Mesendoderm (in vitro differentiated cells): Measurements from ENCODE around the gene WDR86.

Source experiments
- DNase-seq: peaks from one replicate; pipeline ENCODE4 v3.0.0; 2013
- H2AK5ac ChIP-seq: 2 replicates; pipeline ENCODE4 v1.6.1; 2013; ENCODE audit warnings: low read length, inconsistent platforms
- H2BK120ac ChIP-seq: 2 replicates; pipeline ENCODE4 v1.6.1; 2013; ENCODE audit warnings: low read depth, mild to moderate bottlenecking, low read length, moderate library complexity, mixed read lengths
- H2BK15ac ChIP-seq: replicated peaks from 2 replicates; pipeline ENCODE4 v1.6.1; 2013; ENCODE audit warnings: low read depth, mild to moderate bottlenecking, moderate library complexity
- H2BK5ac ChIP-seq: 2 replicates; pipeline ENCODE4 v1.6.1; 2013; ENCODE audit warnings: low read length, inconsistent platforms
- H3K18ac ChIP-seq: 2 replicates; pipeline ENCODE4 v1.6.1; 2013; ENCODE audit warnings: mild to moderate bottlenecking, low read length, mixed read lengths
- H3K23ac ChIP-seq: one replicate; pipeline ENCODE4 v1.6.1; 2013; ENCODE audit warnings: low read length
- H3K27ac ChIP-seq: 2 replicates; pipeline ENCODE4 v1.5.1; 2013; ENCODE audit warnings: low read depth, mild to moderate bottlenecking, inconsistent platforms, low read length, moderate library complexity
- H3K27me3 ChIP-seq: 2 replicates; pipeline ENCODE4 v1.6.1; 2013; ENCODE audit warnings: low read length, control low read depth, mild to moderate bottlenecking, inconsistent platforms; ENCODE audit not compliant: insufficient read depth, poor library complexity
- H3K36me3 ChIP-seq: 2 replicates; pipeline ENCODE4 v1.6.1; 2013; ENCODE audit warnings: low read length, inconsistent platforms; ENCODE audit not compliant: control insufficient read depth, insufficient read depth
- H3K4ac ChIP-seq: one replicate; pipeline ENCODE4 v1.6.1; 2013; ENCODE audit warnings: low read depth, mild to moderate bottlenecking, low read length, moderate library complexity
- H3K4me1 ChIP-seq: 2 replicates; pipeline ENCODE4 v1.6.1; 2013; ENCODE audit warnings: low read depth, low read length, inconsistent platforms; ENCODE audit not compliant: control insufficient read depth
- H3K4me2 ChIP-seq: 2 replicates; pipeline ENCODE4 v1.6.1; 2013; ENCODE audit warnings: low read length
- H3K4me3 ChIP-seq: 2 replicates; pipeline ENCODE4 v1.5.1; 2013; ENCODE audit warnings: mild to moderate bottlenecking, low read length
- H3K56ac ChIP-seq: one replicate; pipeline ENCODE4 v1.6.1; 2013; ENCODE audit warnings: low read length
- H3K79me1 ChIP-seq: 2 replicates; pipeline ENCODE4 v1.6.1; 2013; ENCODE audit warnings: low read length, inconsistent platforms
- H3K79me2 ChIP-seq: 2 replicates; pipeline ENCODE4 v1.6.1; 2013; ENCODE audit warnings: mild to moderate bottlenecking, low read length; ENCODE audit not compliant: control insufficient read depth, insufficient read depth
- H3K9ac ChIP-seq: 2 replicates; pipeline ENCODE4 v1.6.1; 2013; ENCODE audit warnings: low read length, inconsistent platforms
- H4K5ac ChIP-seq: one replicate; pipeline ENCODE4 v1.6.1; 2013; ENCODE audit warnings: low read length
- H4K8ac ChIP-seq: one replicate; pipeline ENCODE4 v1.6.1; 2013; ENCODE audit warnings: low read depth, mild to moderate bottlenecking, control low read depth, low read length, moderate library complexity
- WGBS: extraction: QIAGEN DNeasy Blood & Tissue Kit; methylation state at CpG from one replicate; pipeline ENCODE4 v1.1.7; 2013; ENCODE audit warnings: low lambda C conversion rate, missing lambda C conversion rate; ENCODE audit not compliant: insufficient coverage; ENCODE audit errors: extremely low coverage; 5-methylcytosine and 5-hydroxymethylcytosine counted together

WDR86 gene

GRCh38 chr7:151435103-151435916 lies 25.5 kb upstream of the WDR86 start:
- H3K9ac ChIP-seq: no peak overlapping the region
- H4K8ac ChIP-seq: no peak overlapping the region
- peaks cover 2% of the 10 kb centered on the region for H3K4me1 ChIP-seq
- H2BK120ac ChIP-seq: no peak overlapping the region
- no peak overlapping the region for H4K5ac ChIP-seq
- H2AK5ac ChIP-seq: no peak overlapping the region
- no peak overlapping the region for H3K4me3 ChIP-seq
- no peak overlapping the region for H2BK15ac ChIP-seq
- H3K4me2 ChIP-seq: no peak overlapping the region
- no peak for DNase-seq
- no peak overlapping the region for H3K18ac ChIP-seq
- no peaks in the 10 kb centered on the region for H3K79me2 ChIP-seq
- H2BK5ac ChIP-seq: no peak overlapping the region
- H3K23ac ChIP-seq: no peak overlapping the region
- H3K79me1 ChIP-seq: no peaks in the 10 kb centered on the region
- WGBS: no CpG with 5 or more reads among the region's 20 CpGs
- no peak overlapping the region for H3K56ac ChIP-seq
- H3K4ac ChIP-seq: no peak overlapping the region
- H3K36me3 ChIP-seq: no peaks in the 10 kb centered on the region
- H3K27ac ChIP-seq: no peak overlapping the region
- H3K27me3 ChIP-seq: no peaks in the 10 kb centered on the region

- no peaks in the 10 kb centered on the region for H3K79me2 ChIP-seq
- H3K27ac ChIP-seq: no peak overlapping the region
- no peak overlapping the region for H3K4ac ChIP-seq
- H2AK5ac ChIP-seq: no peak overlapping the region
- H3K4me2 ChIP-seq: no peak overlapping the region
- no peak overlapping the region for H4K5ac ChIP-seq
- H3K36me3 ChIP-seq: no peaks in the 10 kb centered on the region
- H4K8ac ChIP-seq: no peak overlapping the region
- H2BK15ac ChIP-seq: no peak overlapping the region
- no peak overlapping the region for H3K4me3 ChIP-seq
- H3K4me1 ChIP-seq: peaks cover 4% of the 10 kb centered on the region
- H2BK5ac ChIP-seq: no peak overlapping the region
- no peak overlapping the region for H2BK120ac ChIP-seq
- H3K9ac ChIP-seq: no peak overlapping the region
- no peak overlapping the region for H3K56ac ChIP-seq
- no peaks in the 10 kb centered on the region for H3K27me3 ChIP-seq
- H3K79me1 ChIP-seq: no peaks in the 10 kb centered on the region
- no peak overlapping the region for H3K18ac ChIP-seq
- no peak overlapping the region for H3K23ac ChIP-seq
- WGBS: no CpG with 5 or more reads among the region's 4 CpGs
- DNase-seq: no peak
Observed at GRCh38 chr7:151434549-151434948, 24.7 kb upstream of the WDR86 start.

- no peak overlapping the region for H2BK15ac ChIP-seq
- no peak overlapping the region for H3K18ac ChIP-seq
- H3K27me3 ChIP-seq: no peaks in the 10 kb centered on the region
- no peaks in the 10 kb centered on the region for H3K79me2 ChIP-seq
- no peaks in the 10 kb centered on the region for H3K36me3 ChIP-seq
- H3K9ac ChIP-seq: no peak overlapping the region
- H3K4me2 ChIP-seq: no peak overlapping the region
- no peak overlapping the region for H3K23ac ChIP-seq
- H2BK120ac ChIP-seq: no peak overlapping the region
- H4K8ac ChIP-seq: no peak overlapping the region
- peaks cover 7% of the 10 kb centered on the region for H3K4me1 ChIP-seq
- no CpG with 5 or more reads among the region's 15 CpGs for WGBS
- H3K56ac ChIP-seq: no peak overlapping the region
- H2BK5ac ChIP-seq: no peak overlapping the region
- no peak overlapping the region for H2AK5ac ChIP-seq
- no peak overlapping the region for H3K4me3 ChIP-seq
- H3K27ac ChIP-seq: no peak overlapping the region
- H3K4ac ChIP-seq: no peak overlapping the region
- no peak for DNase-seq
- no peaks in the 10 kb centered on the region for H3K79me1 ChIP-seq
- H4K5ac ChIP-seq: no peak overlapping the region
Observed at GRCh38 chr7:151433721-151434400, 24.0 kb upstream of the WDR86 start.

GRCh38 chr7:151432658-151433521 lies 23.1 kb upstream of the WDR86 start:
- Histone ChIP-seq H2BK15ac (no peak overlapping the region), H3K4ac (no peak overlapping the region), H3K4me3 (no peak overlapping the region), H3K9ac (no peak overlapping the region), H3K56ac (no peak overlapping the region), H2BK5ac (no peak overlapping the region), H3K27me3 (no peaks in the 10 kb centered on the region), H3K23ac (no peak overlapping the region), H4K8ac (no peak overlapping the region), H3K36me3 (no peaks in the 10 kb centered on the region), H3K4me1 (peaks cover 13% of the 10 kb centered on the region), H4K5ac (no peak overlapping the region), H3K18ac (no peak overlapping the region), H2AK5ac (no peak overlapping the region), H3K79me1 (no peaks in the 10 kb centered on the region), H3K4me2 (no peak overlapping the region), H3K79me2 (no peaks in the 10 kb centered on the region), H2BK120ac (no peak overlapping the region), H3K27ac (no peak overlapping the region)
- DNase-seq: no peak
- no CpG with 5 or more reads among the region's 14 CpGs for WGBS

- H3K27ac ChIP-seq: no peak overlapping the region
- H3K27me3 ChIP-seq: no peaks in the 10 kb centered on the region
- H2BK5ac ChIP-seq: no peak overlapping the region
- DNase-seq: no peak
- H3K4me1 ChIP-seq: peaks cover 13% of the 10 kb centered on the region
- H3K79me2 ChIP-seq: no peaks in the 10 kb centered on the region
- no peak overlapping the region for H3K4me2 ChIP-seq
- no peak overlapping the region for H4K5ac ChIP-seq
- no peak overlapping the region for H4K8ac ChIP-seq
- no peak overlapping the region for H3K4me3 ChIP-seq
- WGBS: no CpG with 5 or more reads among the region's 25 CpGs
- no peak overlapping the region for H2AK5ac ChIP-seq
- no peak overlapping the region for H3K23ac ChIP-seq
- no peak overlapping the region for H3K4ac ChIP-seq
- H3K79me1 ChIP-seq: no peaks in the 10 kb centered on the region
- H3K18ac ChIP-seq: no peak overlapping the region
- H2BK120ac ChIP-seq: no peak overlapping the region
- no peak overlapping the region for H3K56ac ChIP-seq
- H2BK15ac ChIP-seq: no peak overlapping the region
- H3K9ac ChIP-seq: no peak overlapping the region
- no peaks in the 10 kb centered on the region for H3K36me3 ChIP-seq
Observed at GRCh38 chr7:151431768-151432311, 22.0 kb upstream of the WDR86 start.
